NCI-H82 treated with DMSO at 0.1 percent for 48 hours (cell line): ENCODE measurements around the gene CIB1.

ENCODE experiments used
- DNase-seq: peaks from one replicate; lab custom pipeline; 2025; ENCODE audit not compliant: unreplicated experiment; lab: John Stamatoyannopoulos, UW

Gene CIB1

GRCh38 chr15:90219421-90220141 is 14.2 kb downstream of the CIB1 start:
- peak; percentile 23 for DNase-seq

- DNase-seq, result no peak
Measured at GRCh38 chr15:90217671-90218394, 15.9 kb downstream of the CIB1 start.

- DNase-seq, result no peak
Measured at GRCh38 chr15:90214553-90215196, 19.1 kb downstream of the CIB1 start.

- no peak for DNase-seq
Measured at GRCh38 chr15:90213818-90214204, 19.9 kb downstream of the CIB1 start.

GRCh38 chr15:90213122-90213817 is 20.5 kb downstream of the CIB1 start:
- peak; percentile 37 for DNase-seq

GRCh38 chr15:90212221-90213098 is 21.3 kb downstream of the CIB1 start:
- DNase-seq, result no peak

- no peak for DNase-seq
Measured at GRCh38 chr15:90211440-90212143, 22.1 kb downstream of the CIB1 start.

- no peak for DNase-seq
Measured at GRCh38 chr15:90211009-90211408, 22.7 kb downstream of the CIB1 start.

GRCh38 chr15:90210593-90210992 is 23.1 kb downstream of the CIB1 start:
- DNase-seq, result peak; percentile 34

GRCh38 chr15:90209591-90209990 is 24.1 kb downstream of the CIB1 start:
- no peak for DNase-seq

- no peak for DNase-seq
Measured at GRCh38 chr15:90208356-90208755, 25.4 kb downstream of the CIB1 start.

- no peak for DNase-seq
Measured at GRCh38 chr15:90207252-90207651, 26.5 kb downstream of the CIB1 start.

- no peak for DNase-seq
Measured at GRCh38 chr15:90205886-90206285, 27.9 kb downstream of the CIB1 start.

- no peak for DNase-seq
Measured at GRCh38 chr15:90205050-90205848, 28.5 kb downstream of the CIB1 start.

GRCh38 chr15:90203922-90204321 is 29.8 kb downstream of the CIB1 start:
- DNase-seq, result no peak

GRCh38 chr15:90203473-90203872 is 30.3 kb downstream of the CIB1 start:
- DNase-seq, result no peak

GRCh38 chr15:90202929-90203328 is 30.8 kb downstream of the CIB1 start:
- DNase-seq, result no peak

- DNase-seq, result no peak
Measured at GRCh38 chr15:90201944-90202375, 31.8 kb downstream of the CIB1 start.
